Endodermal cell (in vitro differentiated cells): ENCODE results near the gene SCUBE1. TPM values are rescaled to one million over a fixed set of nuclear protein-coding genes. Genes with fewer than 3 reads are reported as not detected.
A peak's percentile ranks its signal among the peaks of the same experiment; 100 is the strongest.

Experiments
- DNase-seq: peaks from one replicate; pipeline ENCODE4 v3.0.0-alpha.2; 2017
- H3K27ac ChIP-seq: 2 replicates; pipeline ENCODE4 v1.5.1; 2013; ENCODE audit warnings: mild to moderate bottlenecking, low read depth, low read length, moderate library complexity
- H3K27me3 ChIP-seq: 2 replicates; pipeline ENCODE4 v1.6.1; 2013; ENCODE audit warnings: mild to moderate bottlenecking, low read length, moderate library complexity; ENCODE audit not compliant: insufficient read depth, control insufficient read depth, poor library complexity, severe bottlenecking
- H3K36me3 ChIP-seq: 2 replicates; pipeline ENCODE4 v1.7.0; 2013; ENCODE audit warnings: mild to moderate bottlenecking, low read length, moderate library complexity; ENCODE audit not compliant: control insufficient read depth, insufficient read depth
- H3K4me1 ChIP-seq: one replicate; pipeline ENCODE4 v1.7.0; 2013; ENCODE audit warnings: low read length; ENCODE audit not compliant: control insufficient read depth, insufficient read depth
- H3K4me3 ChIP-seq: 2 replicates; pipeline ENCODE4 v1.5.1; 2013; ENCODE audit warnings: mild to moderate bottlenecking, low read length, moderate library complexity
- H3K9ac ChIP-seq: 2 replicates; pipeline ENCODE4 v1.6.1; 2013; ENCODE audit warnings: mild to moderate bottlenecking, low read length, moderate library complexity; ENCODE audit not compliant: poor library complexity, severe bottlenecking; ENCODE audit errors: extremely low read depth
- H3K9me3 ChIP-seq: 2 replicates; pipeline ENCODE4 v1.6.1; 2013; ENCODE audit warnings: mild to moderate bottlenecking, low read length, moderate library complexity; ENCODE audit not compliant: control insufficient read depth
- H3K27ac Mint-ChIP-seq: 2 replicates; pipeline ENCODE4 v1.8.0; 2020; ENCODE audit warnings: mixed read lengths
- H3K27me3 Mint-ChIP-seq: 2 replicates; pipeline ENCODE4 v1.8.0; 2021; ENCODE audit warnings: mild to moderate bottlenecking, mixed read lengths; ENCODE audit not compliant: insufficient read depth
- H3K36me3 Mint-ChIP-seq: 2 replicates; pipeline ENCODE4 v1.8.0; 2020; ENCODE audit warnings: low read depth, mixed read lengths
- H3K4me1 Mint-ChIP-seq: 2 replicates; pipeline ENCODE4 v1.8.0; 2020; ENCODE audit warnings: mixed read lengths
- H3K4me3 Mint-ChIP-seq: 2 replicates; pipeline ENCODE4 v1.8.0; 2020; ENCODE audit warnings: mild to moderate bottlenecking, moderate library complexity, mixed read lengths
- H3K9me3 Mint-ChIP-seq: 2 replicates; pipeline ENCODE4 v1.8.0; 2020; ENCODE audit warnings: mild to moderate bottlenecking, mixed read lengths
- WGBS, 2 experiments: methylation state at CpG; one replicate each; pipeline versions ENCODE4 v1.1.5 to v1.1.7; 2013; ENCODE audit warnings: missing lambda C conversion rate in 2 of 2, mixed read lengths in 1 of 2; ENCODE audit not compliant: insufficient coverage in 1 of 2, insufficient read length in 1 of 2; 5-methylcytosine and 5-hydroxymethylcytosine counted together
- total RNA-seq, 2 donors: library from RNA; stranded (reverse); fragmentation: NEBNext Ultra II Directional in 1 of 2; extraction: Animal tissue kit (Norgen Biotek cat#: 25700) in 1 of 2; gene quantifications; 2 replicates in 1 of 2; 3 replicates in 1 of 2; pipeline ENCODE4 v1.2.1, GENCODE V29; 2021
- TF ChIP-seq, protein P1 (sequence below): fragments of 200-600 bp; sonication (generic); conservative IDR thresholded peaks from 2 replicates; pipeline ENCODE4 v1.5.0; 2021; ENCODE audit warnings: antibody characterized with exemption, mild to moderate bottlenecking

SCUBE1 gene
- total RNA-seq, 2 donors from 2014 or later = 0.13 to 0.95 TPM

DNA sequence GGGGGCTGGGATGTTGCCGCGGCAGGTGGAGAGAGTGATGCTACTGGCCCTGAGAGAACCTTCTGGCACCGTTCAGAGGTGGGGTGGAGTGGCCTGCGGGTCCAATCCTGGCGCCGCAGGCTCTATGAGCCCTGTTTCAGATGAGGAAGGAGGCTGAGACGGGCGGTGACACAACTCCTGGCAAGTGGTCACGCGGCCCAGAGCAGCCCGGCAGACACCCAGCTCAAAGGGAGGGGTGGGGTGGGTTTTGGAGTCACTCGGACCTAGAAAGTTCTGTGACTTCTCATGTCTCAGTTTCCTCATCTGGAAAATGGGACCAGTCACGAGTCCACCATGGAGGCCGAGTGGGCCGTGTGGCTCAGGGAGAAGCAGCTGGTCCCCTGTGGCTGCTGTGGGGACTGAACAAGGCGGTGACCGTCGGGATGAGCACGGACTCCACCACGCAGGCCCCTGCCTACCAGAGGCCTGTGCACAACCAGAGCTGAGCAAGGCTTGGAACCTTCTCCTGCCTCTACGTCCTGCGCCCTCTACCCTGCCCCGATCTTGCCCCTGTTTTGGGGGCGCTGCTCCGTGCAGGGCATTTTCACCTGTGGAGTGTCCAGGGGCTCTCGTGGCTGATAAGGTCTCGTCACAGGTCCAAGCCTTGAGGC, 188.2 kb downstream of the SCUBE1 start:
- DNase-seq = no peak
- H3K9ac ChIP-seq = no peak overlapping the region
- 88 to 90% methylated on average over 17 to 27 of the region's 27 CpGs for WGBS, 2 experiments
- Mint-ChIP-seq H3K4me3 (no peak overlapping the region), H3K9me3 (no peaks in the 10 kb centered on the region), H3K4me1 (peaks cover 2% of the 10 kb centered on the region), H3K27ac (no peak overlapping the region), H3K27me3 (peaks cover 13% of the 10 kb centered on the region), H3K36me3 (no peaks in the 10 kb centered on the region)
- H3K4me1 ChIP-seq = peaks cover 4% of the 10 kb centered on the region
- no peak overlapping the region for H3K4me3 ChIP-seq
- H3K9me3 ChIP-seq = no peaks in the 10 kb centered on the region
- H3K27ac ChIP-seq = no peak overlapping the region
- TF ChIP-seq, protein P1, sequence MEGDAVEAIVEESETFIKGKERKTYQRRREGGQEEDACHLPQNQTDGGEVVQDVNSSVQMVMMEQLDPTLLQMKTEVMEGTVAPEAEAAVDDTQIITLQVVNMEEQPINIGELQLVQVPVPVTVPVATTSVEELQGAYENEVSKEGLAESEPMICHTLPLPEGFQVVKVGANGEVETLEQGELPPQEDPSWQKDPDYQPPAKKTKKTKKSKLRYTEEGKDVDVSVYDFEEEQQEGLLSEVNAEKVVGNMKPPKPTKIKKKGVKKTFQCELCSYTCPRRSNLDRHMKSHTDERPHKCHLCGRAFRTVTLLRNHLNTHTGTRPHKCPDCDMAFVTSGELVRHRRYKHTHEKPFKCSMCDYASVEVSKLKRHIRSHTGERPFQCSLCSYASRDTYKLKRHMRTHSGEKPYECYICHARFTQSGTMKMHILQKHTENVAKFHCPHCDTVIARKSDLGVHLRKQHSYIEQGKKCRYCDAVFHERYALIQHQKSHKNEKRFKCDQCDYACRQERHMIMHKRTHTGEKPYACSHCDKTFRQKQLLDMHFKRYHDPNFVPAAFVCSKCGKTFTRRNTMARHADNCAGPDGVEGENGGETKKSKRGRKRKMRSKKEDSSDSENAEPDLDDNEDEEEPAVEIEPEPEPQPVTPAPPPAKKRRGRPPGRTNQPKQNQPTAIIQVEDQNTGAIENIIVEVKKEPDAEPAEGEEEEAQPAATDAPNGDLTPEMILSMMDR = no peak
- H3K36me3 ChIP-seq = no peaks in the 10 kb centered on the region
- H3K27me3 ChIP-seq = no peaks in the 10 kb centered on the region

DNA sequence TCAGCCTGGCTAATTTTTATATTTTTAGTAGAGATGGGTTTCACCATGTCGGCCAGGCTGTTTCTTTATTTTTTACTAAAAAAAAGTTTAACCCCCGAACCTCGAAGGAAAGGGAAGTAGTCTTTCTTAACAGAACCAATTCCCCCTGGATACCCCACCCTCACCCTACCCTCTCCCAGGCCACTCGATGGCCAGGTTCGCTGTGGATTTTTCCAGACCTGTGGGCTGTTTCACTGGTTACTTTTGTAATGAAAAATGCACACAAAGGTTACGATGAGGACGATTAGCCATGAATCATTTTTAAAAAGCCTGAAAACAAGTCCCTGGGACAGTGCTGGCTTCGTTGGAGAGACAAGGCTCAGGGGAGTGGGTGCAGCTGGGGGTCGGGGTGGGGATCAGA, 189.3 kb downstream of the SCUBE1 start:
- no peak overlapping the region for H3K4me3 Mint-ChIP-seq
- Histone ChIP-seq H3K9me3 (no peaks in the 10 kb centered on the region), H3K4me1 (peaks cover 4% of the 10 kb centered on the region), H3K36me3 (no peaks in the 10 kb centered on the region), H3K4me3 (no peak overlapping the region), H3K9ac (no peak overlapping the region), H3K27me3 (no peaks in the 10 kb centered on the region), H3K27ac (no peak overlapping the region)
- H3K36me3 Mint-ChIP-seq = no peaks in the 10 kb centered on the region
- peaks cover 2% of the 10 kb centered on the region for H3K4me1 Mint-ChIP-seq
- WGBS, 2 experiments = 90 to 94% methylated on average over 6 to 9 of the region's 9 CpGs
- no peak for DNase-seq
- TF ChIP-seq, protein P1 = no peak
- no peaks in the 10 kb centered on the region for H3K9me3 Mint-ChIP-seq
- H3K27me3 Mint-ChIP-seq = peaks cover 13% of the 10 kb centered on the region
- no peak overlapping the region for H3K27ac Mint-ChIP-seq

DNA sequence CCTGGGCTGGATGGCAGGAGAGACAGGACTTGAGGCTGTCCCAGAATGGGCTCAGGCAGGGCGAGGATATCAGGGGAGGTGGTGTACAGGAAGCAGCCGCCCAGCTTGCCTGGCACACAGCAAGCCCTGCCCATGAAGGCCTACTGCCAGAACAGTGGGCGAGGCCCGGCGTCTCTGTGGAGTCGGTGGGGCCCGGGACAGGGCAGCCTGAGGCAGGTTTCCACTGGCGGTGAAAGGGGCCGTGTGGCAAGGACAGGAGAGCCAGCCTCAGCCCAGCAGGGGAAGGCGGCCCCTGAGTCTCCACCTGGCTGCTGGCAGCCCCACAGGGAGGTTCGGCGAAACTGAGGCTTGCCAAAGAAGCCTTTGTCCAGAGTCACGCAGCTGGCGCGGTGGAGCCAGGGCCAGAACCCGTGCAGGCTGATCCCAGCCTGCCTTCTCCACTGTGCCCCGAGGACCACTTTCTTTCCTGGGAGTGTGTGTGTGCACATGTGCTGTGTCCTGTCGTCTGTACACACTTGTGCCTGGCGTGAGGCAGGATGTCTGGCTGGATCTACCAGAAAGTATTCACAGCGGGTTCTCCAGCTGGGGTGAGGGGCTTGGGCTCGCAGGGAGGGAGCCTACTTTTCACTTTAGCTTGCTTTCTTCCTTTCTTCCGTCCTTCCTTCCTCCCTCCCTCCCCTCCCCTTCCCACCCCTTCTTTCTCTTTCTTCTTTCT, 190.7 kb downstream of the SCUBE1 start:
- Histone ChIP-seq H3K9ac (no peak overlapping the region), H3K4me3 (peak overlapping the region; percentile 65)
- no peak overlapping the region for H3K27ac Mint-ChIP-seq

More for the DNA sequence above, 190.7 kb downstream of the SCUBE1 start:
- Histone ChIP-seq H3K4me1 (peaks cover 4% of the 10 kb centered on the region), H3K27ac (peak overlapping the region; percentile 58), H3K9me3 (no peaks in the 10 kb centered on the region), H3K36me3 (no peaks in the 10 kb centered on the region), H3K27me3 (no peaks in the 10 kb centered on the region)
- H3K9me3 Mint-ChIP-seq = no peaks in the 10 kb centered on the region
- H3K4me3 Mint-ChIP-seq = peak overlapping the region; percentile 60
- peaks cover 2% of the 10 kb centered on the region for H3K4me1 Mint-ChIP-seq
- H3K27me3 Mint-ChIP-seq = peaks cover 15% of the 10 kb centered on the region
- DNase-seq = peak; percentile 60
- WGBS, 2 experiments = 86 to 87% methylated on average over 20 to 22 of the region's 22 CpGs
- TF ChIP-seq, protein P1 = no peak
- no peaks in the 10 kb centered on the region for H3K36me3 Mint-ChIP-seq
